Measurements from ENCODE around the gene ARHGAP33.

GRCh38 chr19:35727053-35727955 is 48.1 kb upstream of the ARHGAP33 start:
- TF ChIP-seq POLR2A (IDR thresholded peaks at IDR 0.05; ENCODE audit: low read length): no peak
- TF ChIP-seq GATA1 (IDR thresholded peaks at IDR 0.05; ENCODE audit: low read depth, low read length): no peak
